ENCODE results near the gene CYB561. TPM values are rescaled to one million over a fixed set of nuclear protein-coding genes. Genes with fewer than 3 reads are reported as not detected.

CYB561 gene
- total RNA-seq, 1 experiment from 2014 or later = 20.7 TPM

GRCh38 chr17:63491977-63492618 lies 46.0 kb upstream of the CYB561 start:
- DNase-seq = no peak
- H3K14ac ChIP-seq (ENCODE audit: insufficient read depth, low read length) = no peak overlapping the region; the same call in 1 of the 2 replicates
- H2BK120ac ChIP-seq (ENCODE audit: low read depth, low read length, poor library complexity, severe bottlenecking) = no peak overlapping the region
- H3K27me3 ChIP-seq (ENCODE audit: insufficient read depth, low read length) = no peaks in the 10 kb centered on the region
- H3K23me2 ChIP-seq (ENCODE audit: insufficient read length, low read depth, low read length, poor library complexity, severe bottlenecking) = no peaks in the 10 kb centered on the region
- H2AFZ ChIP-seq (ENCODE audit: low read length) = no peak overlapping the region
- Mint-ChIP-seq H3K4me1 (peaks cover 0 to 6% of the 10 kb centered on the region in 2 experiments; a peak in 2 of 4 replicates), H3K27ac (no peak overlapping the region), H3K36me3 (ENCODE audit: insufficient read depth in 1 of 3, low read depth in 3 of 3) (no peaks in the 10 kb centered on the region; a peak in 1 of 7 replicates), H3K27me3 (ENCODE audit: low read depth) (no peaks in the 10 kb centered on the region; the same call in 1 of the 2 replicates), H3K9me3 (no peaks in the 10 kb centered on the region), H3K4me3 (no peak overlapping the region)
- H3K27ac ChIP-seq (ENCODE audit: insufficient read length, low read depth, low read length) = no peak overlapping the region
- H3K4ac ChIP-seq (ENCODE audit: low read depth, low read length) = no peak overlapping the region
- TF ChIP-seq CTCF (conservative IDR thresholded peaks at IDR 0.05) = no peak
- no peaks in the 10 kb centered on the region for H3K9me3 ChIP-seq (ENCODE audit: control insufficient read depth, low read depth, low read length)
- H3K79me2 ChIP-seq (ENCODE audit: insufficient read depth, low read length) = no peaks in the 10 kb centered on the region
- H4K20me1 ChIP-seq (ENCODE audit: control insufficient read depth, insufficient read depth, insufficient read length) = no peaks in the 10 kb centered on the region
- H3K9ac ChIP-seq (ENCODE audit: extremely low read depth, insufficient read length, low read length) = no peak overlapping the region
- H3K23ac ChIP-seq (ENCODE audit: insufficient read length, low read depth, low read length) = no peak overlapping the region
- no peak overlapping the region for H2AK5ac ChIP-seq (ENCODE audit: insufficient read length, low read length)
- no peak overlapping the region for H3T11ph ChIP-seq (ENCODE audit: low read length)
- no peaks in the 10 kb centered on the region for H3K4me1 ChIP-seq (ENCODE audit: insufficient read depth, low read length)
- no peak overlapping the region for H2BK20ac ChIP-seq (ENCODE audit: low read depth, low read length, poor library complexity, severe bottlenecking)
- H2BK5ac ChIP-seq (ENCODE audit: insufficient read length, low read length) = no peak overlapping the region
- no peak overlapping the region for H2BK15ac ChIP-seq (ENCODE audit: low read depth, low read length)
- no peak overlapping the region for H3K18ac ChIP-seq (ENCODE audit: insufficient read length, low read depth, low read length)
- H3K79me1 ChIP-seq (ENCODE audit: insufficient read depth, low read depth, low read length, poor library complexity, severe bottlenecking) = no peaks in the 10 kb centered on the region
- H3K56ac ChIP-seq (ENCODE audit: insufficient read length, low read depth, low read length) = no peak overlapping the region
- H4K5ac ChIP-seq (ENCODE audit: insufficient read length, low read depth, low read length) = no peak overlapping the region
- H3K4me2 ChIP-seq (ENCODE audit: insufficient read depth, insufficient read length, low read length) = no peak overlapping the region
- H2BK12ac ChIP-seq (ENCODE audit: insufficient read length, low read depth, low read length) = no peak overlapping the region
- no CpG with 5 or more reads among the region's 10 CpGs for WGBS (ENCODE audit: extremely low coverage, insufficient read length, low lambda C conversion rate)
- no peak overlapping the region for H4K91ac ChIP-seq (ENCODE audit: insufficient read length, low read depth, low read length)
- no peak overlapping the region for H4K8ac ChIP-seq (replicated peaks; ENCODE audit: insufficient read length, low read depth, low read length)

All from H9 (cell line).